ENCODE data around the gene RRP15.

The RRP15 gene

DNA sequence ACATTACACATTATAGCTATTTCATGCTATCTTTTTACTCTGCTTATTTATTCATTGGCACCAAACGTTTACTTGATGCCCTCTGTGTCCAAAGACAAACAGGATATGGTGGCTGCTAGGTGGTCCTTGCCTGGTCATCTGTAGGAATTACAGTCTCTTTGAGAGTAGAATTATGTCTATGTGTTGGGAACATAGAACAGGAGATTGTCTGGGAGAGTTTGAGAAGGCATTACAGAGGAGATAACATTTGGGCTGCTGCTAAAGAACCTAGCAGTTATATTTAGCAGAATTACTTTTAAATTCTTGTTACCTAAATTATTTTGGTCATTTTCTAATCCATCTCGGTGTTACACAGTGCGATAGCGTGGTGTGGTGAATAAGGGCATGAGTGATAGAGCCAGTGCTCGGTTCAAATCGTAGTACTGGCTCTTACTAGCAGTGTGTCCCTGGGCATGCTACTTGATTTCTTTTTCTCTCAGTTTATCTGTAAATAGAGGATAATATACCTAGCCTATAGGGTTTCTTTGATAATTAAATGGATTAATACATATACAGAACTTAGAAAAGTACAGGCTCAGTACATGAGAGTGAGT, 20.5 kb downstream of the RRP15 start:
- TF ChIP-seq, protein P1, sequence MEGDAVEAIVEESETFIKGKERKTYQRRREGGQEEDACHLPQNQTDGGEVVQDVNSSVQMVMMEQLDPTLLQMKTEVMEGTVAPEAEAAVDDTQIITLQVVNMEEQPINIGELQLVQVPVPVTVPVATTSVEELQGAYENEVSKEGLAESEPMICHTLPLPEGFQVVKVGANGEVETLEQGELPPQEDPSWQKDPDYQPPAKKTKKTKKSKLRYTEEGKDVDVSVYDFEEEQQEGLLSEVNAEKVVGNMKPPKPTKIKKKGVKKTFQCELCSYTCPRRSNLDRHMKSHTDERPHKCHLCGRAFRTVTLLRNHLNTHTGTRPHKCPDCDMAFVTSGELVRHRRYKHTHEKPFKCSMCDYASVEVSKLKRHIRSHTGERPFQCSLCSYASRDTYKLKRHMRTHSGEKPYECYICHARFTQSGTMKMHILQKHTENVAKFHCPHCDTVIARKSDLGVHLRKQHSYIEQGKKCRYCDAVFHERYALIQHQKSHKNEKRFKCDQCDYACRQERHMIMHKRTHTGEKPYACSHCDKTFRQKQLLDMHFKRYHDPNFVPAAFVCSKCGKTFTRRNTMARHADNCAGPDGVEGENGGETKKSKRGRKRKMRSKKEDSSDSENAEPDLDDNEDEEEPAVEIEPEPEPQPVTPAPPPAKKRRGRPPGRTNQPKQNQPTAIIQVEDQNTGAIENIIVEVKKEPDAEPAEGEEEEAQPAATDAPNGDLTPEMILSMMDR (IDR thresholded peaks at IDR 0.05): no peak

DNA sequence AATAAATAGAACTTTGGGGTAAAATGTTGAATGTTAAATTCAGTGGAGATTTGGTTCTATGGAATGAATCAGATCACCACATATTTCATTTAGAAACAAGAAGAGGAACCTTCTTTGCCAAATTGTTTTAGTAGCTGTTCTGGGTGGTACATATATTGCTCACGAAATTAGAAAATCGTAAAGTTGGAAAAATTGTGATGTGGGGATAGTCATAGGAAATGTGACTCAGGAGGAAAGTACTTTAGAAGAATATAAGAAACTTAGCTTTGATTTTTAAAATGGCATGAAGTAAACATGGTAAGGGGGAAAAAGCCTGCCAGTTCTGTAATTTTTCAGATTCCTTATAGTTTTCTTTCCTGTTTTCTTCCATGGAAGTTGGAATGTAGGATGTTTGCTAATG, 27.4 kb downstream of the RRP15 start:
- TF ChIP-seq, protein P1 (IDR thresholded peaks at IDR 0.05): no peak

DNA sequence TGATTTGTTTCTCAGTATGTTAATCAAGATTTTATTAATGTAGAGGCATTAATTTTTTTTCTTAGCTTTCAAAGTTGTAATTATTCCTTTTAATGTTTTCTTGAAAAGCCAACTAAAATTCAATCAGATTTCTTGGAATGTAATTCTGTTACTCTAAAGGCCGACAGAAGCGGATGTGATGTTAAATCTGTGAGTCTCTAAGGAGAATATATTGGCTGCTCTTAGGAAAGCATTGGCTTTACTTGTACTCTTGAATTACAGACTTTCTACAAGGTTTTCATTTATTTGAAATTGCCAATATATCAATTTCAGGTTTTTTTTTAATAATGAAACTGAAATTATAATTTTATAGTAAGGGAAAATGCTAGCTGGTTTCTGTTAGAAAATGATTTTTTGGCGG, 29.2 kb downstream of the RRP15 start:
- TF ChIP-seq, protein P1 (IDR thresholded peaks at IDR 0.05): no peak

DNA sequence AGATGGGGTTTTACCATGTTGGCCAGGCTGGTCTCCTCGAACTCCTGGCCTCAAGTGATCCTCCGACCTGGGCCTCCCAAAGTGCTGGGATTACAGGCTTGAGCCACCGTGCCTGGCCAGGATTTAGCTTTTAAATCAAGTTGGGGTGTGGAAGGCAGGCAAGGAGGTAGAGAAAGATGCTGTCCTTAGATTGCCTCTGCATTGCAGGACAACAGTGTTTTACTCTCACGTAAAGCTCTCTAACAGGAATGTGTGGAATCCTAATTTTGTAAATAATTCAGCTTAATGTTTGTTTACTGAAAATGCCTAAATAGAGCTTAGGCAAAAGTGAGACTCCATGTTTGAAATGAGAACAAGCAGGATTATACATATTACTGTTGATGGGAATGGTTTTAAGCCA, 30.5 kb downstream of the RRP15 start:
- TF ChIP-seq, protein P1 (IDR thresholded peaks at IDR 0.05): no peak

DNA sequence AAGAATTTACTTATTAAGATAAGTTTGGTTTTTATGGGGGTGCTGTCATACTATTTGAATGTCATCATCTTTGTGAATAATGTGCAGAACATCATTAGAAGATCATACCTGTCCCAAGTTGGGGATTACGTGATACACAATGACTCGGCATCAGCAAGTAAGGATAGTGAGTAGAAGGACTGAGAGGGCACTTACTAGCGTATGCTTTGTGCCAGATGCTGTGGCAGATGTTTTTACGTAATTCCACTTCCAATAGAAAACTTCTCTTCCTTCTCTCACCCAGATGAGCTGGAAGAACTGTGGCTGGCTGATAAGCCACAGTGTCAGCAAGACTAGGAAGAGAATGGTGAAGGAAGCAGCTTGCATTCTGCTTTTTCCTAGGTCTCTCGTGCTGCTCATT, 32.0 kb downstream of the RRP15 start:
- TF ChIP-seq, protein P1 (IDR thresholded peaks at IDR 0.05): no peak

DNA sequence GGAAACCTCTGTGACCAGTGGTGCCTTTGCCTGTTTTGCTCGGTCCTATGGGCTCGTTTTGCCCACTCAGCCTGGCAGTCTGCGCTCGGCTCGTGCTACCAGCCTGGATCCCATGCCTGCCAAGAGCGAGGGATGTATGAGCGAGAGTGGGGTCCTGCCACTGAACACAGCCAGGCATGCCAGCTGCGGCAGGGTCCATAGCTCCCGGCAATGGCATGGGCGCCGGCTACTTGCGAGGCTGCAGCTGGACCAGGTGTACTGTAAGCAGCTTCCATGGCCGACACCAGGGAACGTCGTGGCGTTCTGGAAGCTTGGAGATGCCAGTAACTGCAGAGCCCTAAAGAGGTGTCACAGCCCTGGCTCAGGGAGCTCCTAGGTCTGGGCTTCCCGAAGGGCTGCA, 37.7 kb downstream of the RRP15 start:
- TF ChIP-seq, protein P1 (IDR thresholded peaks at IDR 0.05): no peak

DNA sequence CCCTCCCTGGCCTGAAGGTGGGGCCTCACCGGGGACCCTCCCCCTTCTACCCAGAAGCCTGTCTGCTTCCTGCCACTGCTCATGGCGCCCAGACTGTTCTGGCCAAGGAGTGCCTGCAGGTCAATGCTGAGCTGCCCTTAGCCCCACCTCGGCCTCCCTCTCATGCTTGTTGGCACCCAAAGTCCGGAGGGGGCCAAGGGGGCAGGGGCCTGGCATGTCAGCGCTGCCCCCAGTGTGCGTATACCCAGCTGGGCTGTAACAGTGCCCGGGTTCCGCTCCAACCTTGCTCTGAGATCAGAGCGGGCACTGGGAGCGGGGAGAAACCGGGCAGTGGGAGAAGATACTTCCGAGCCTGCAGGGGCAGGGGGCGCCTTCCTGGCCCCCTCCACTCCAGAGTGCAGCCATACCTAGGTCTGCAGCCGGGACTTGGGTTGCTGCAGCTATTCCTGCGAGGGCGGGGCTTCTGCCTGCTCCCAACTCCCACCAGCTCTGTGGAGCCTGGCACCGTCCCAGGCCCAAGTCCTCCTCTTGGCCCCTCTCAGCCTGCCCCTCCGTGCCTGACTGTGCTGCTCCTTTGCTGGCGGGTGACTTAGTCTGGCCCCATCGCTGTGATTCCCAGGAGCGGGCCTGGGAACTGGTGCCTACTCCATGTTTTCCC, 38.6 kb downstream of the RRP15 start:
- TF ChIP-seq, protein P1 (IDR thresholded peaks at IDR 0.05): no peak

DNA sequence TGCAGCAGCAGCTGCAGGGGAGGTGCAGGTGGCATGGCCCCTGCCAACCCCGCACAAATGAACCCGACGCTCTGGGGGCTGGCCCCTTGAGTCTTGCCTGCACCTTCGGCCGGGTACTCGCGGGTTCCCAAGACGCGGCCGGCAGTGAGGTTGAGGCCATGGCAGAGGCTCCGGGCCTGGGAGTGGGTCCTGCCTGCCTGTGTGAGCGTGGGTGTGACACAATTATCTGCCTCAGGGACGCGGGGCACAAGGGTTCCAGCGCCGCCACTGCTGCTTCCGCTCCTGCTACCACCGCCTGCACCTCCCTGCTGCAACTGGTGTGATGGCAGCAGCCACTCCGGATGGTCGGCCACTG, 39.1 kb downstream of the RRP15 start:
- TF ChIP-seq, protein P1 (IDR thresholded peaks at IDR 0.05): no peak
